GM18861 (cell line): ENCODE results near the gene ABHD4.
"Not testable (repeated sequence)": the region's sequence is repeated elsewhere in the genome, so short reads cannot be mapped to it uniquely, and the experiment has no call there.

Experiments used
- ATAC-seq: cut with Tn5 transposase; IDR thresholded peaks from one replicate; pipeline ENCODE4 v1.9.1; 2021; ENCODE audit not compliant: unreplicated experiment

Gene ABHD4

GRCh38 chr14:22588526-22589095 is 9.5 kb upstream of the ABHD4 start:
- no peak for ATAC-seq

GRCh38 chr14:22589096-22589839 is 8.8 kb upstream of the ABHD4 start, which contains the start of gene DAD1:
TSS of gene DAD1 (minus strand) at chr14:22589224. CDS start at chr14:22589157, 67 bp downstream.
- peak; percentile 85 for ATAC-seq

- ATAC-seq: no peak
These were observed 4.9 kb upstream of the ABHD4 start for GRCh38 chr14:22593189-22593588.

DNA sequence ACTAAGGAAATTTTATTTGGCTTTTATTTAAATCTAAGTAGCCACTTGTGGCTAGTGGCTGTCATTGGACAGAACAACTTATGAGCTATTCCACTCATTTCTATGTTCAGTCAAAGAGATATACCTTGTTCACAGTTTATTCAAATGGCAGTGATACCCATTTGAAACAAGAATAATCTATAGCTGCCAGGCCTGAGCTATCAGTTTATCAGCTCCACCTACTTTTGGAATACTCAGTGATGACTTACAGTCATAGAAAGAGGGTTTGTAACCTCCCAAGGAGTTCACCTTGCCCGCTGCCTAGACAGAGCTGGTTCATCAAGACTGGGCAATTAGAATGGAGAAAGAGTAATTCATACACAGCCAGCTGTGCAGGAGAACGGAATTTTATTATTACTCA is 4.5 kb upstream of the ABHD4 start:
- ATAC-seq: no peak

DNA sequence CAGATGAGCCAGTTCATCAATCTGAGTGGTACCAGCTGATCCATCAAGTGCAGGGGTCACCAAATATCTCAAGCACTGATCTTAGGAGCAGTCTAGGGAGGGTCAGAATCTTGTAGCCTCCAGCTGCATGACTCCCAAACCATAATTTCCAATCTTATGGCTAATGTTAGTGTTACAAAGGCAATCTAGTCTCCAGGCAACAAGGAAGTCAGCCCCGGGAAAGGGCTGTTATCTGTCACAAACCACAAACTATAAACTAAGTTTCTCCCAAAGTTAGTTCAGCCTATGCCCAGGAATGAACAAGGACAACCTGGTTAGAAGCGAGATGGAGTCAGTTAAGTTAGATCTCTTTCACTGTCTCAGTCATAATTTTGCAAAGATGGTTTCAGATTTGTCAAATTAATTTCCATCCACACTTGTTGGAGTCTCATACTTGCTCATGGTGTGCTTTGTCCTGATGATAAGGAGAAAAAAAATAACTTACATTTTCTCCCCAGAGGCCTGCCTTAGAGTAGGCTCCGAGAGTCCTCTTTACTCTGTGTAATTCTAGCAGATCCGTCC is 3.9 kb upstream of the ABHD4 start:
- ATAC-seq: no peak

DNA sequence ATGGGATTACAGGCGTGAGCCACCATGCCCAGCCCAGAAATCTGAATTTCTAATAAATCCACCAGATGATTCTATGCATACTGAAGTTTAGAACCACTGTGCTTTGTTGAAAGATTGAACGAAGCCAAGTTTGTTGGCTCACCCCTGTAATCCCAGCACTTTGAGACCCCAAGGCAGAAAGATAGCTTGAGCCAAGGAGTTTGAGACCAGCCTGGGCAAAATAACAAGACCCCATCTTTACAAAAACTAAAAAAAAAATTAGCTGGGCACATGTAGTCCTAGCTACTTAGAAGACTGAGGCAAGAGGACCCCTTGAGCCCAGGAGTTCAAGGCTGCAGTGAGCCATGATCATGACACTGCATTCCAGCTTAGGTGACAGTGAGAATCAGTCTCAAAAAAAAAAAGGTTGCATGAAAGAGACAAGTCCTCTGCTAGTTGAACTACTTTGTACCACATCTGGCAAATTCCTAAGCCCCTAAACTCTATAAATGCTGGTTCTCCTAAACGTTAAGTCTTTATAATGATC is 1.7 kb upstream of the ABHD4 start:
- ATAC-seq: no peak

DNA sequence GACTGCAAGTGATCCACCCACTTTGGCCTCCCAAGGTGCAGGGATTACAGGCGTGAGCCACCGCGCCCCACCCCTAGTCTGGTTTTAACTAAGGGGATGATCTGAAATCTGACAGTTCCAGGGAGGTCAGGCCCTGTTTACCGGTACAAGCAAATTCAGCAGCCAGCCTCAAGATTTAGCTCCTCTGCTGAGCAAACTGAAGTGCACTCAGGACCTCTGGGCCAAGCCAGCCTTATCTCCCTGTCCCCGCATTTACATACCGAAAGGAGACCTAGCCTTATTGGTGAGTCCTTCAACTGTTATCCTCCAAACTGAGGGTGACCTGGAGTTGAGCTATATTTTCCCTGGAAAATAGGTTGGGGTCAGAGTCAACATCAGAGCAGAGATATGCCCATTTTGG is 835 bp upstream of the ABHD4 start:
- ATAC-seq: no peak

DNA sequence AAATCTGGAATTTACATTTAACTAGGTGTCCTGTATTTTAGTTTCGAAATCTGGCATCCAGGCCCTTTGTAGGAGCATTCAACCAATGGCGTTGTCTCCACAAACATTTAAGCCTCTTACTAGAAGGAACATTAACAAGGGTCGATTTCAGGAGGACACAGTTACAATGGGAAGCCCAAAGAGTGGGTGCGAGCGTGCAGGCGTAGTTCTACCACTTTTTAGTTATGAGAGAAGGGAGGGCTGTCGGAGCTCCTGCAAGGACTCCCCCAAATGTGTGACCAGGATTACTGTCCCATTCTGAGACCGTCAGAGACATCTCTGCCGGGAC is 365 bp upstream of the ABHD4 start:
- ATAC-seq: no peak

DNA sequence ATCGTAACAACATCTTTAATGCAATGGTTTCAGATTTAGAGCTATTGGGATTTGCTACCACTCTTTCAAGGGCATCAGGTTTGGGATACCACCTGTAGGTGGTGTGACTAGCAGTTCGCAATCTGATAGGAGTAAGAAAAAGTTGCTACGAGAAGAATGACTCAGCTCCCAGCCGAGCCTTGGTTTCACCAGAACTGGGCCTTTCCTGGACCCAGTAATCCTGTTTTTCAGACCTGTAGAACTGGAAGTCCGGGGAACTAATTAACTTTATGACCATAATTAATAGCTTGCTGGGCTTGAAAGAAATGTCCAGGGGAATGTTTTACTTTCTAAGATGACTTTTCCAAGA is 770 bp downstream of the ABHD4 start:
- ATAC-seq: no peak

DNA sequence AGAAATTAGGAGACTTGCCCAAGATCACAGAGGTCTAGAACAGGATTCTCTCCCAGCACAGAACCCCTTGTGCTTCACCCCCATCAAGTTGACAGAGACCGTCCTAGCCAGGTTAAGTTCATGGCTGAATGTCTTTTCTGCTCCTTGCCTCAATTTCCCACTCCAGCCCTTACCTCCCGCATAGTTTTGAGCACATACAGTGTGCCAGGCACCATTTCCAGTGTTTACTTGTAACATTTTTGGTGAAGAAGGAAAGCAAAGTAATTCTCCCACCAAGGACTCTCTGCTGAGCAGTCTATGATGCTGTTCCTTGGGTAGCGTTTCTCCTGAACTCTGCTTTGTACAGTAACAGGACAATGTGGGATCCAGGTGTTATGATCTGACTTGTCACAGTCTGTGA is 1.2 kb downstream of the ABHD4 start:
- ATAC-seq: no peak

DNA sequence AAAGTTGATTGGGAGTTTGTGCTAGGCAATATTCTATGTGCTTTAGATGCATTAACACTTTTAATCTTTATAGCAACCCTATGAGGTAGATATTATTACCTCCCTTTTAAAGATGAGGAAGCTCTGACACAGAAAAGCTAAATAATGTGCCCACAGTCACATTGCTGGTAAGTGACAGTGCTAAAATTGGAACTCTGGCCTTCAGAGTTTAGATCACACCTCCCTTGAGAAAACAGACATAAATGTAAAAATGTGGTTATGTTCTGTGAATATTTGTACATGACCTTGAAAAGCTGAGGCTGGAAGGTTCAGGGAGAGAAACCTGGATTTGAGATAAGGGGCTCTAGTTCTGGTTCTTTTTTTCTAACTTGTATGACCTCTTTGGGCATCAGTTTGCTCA is 1.9 kb downstream of the ABHD4 start:
- ATAC-seq: no peak

DNA sequence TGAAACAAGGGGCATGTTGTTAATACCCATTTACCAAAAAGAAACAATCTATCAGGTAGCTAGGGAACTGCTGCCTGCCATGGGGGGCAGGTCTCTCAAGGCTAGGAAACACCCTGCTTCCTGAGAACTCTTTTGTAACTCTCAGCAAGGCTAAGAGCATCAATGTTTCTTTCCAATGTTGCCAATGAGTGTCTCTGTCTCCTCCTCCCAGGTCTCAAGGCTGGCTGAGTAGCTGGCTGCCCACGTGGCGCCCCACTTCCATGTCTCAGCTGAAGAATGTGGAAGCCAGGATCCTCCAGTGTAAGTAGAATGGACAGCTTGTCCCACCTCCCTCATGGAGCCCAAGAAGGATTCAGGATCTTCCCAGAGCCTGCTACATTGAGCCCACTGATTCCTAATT is 3.4 kb downstream of the ABHD4 start:
- ATAC-seq: no peak

- no peak for ATAC-seq
These were observed 3.9 kb downstream of the ABHD4 start for GRCh38 chr14:22601996-22602395.

DNA sequence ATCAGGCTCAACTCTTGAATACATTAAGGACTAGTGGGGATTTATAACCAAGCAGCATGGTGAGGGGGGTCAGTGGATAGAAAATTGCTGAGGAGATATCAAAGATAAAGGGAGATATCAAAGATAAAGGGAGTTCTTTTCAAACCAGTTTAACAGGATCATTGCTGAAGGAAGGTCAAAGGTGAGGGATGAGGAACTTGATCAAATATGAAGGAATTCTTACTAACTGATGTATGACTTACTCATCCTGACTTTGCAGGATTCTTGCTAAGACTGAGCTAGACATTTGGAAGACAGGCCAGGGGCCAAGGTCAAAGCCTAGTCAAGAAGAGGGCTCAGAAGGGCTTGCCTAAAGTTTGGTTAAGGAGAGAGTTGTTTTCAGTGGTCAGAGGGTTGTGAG is 4.8 kb downstream of the ABHD4 start:
- ATAC-seq: no peak

- ATAC-seq: no peak
These were observed 8.3 kb downstream of the ABHD4 start for GRCh38 chr14:22606380-22606779.

- no peak for ATAC-seq
These were observed 9.2 kb downstream of the ABHD4 start for GRCh38 chr14:22607291-22607690.

DNA sequence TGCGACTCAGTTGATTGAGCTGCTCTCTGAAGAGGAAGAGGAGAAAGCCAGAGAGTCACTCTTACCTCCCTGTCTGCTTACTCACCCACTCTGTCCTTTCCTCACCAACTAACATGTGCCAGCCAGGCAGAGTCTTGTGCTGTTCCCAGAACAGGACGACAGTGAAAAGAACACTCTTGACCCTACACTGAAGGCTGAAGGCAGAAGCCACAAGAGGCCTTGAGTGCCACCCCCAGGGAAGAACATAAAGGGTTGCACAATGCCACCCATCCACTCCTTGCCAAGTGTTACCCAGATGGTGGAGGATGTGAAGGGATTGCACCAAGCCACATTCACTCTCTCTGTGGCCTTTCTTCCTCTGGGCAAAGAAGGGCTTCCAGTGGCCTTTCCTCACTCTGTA is 12.8 kb downstream of the ABHD4 start:
- ATAC-seq: no peak

GRCh38 chr14:22613106-22613695 is 15.1 kb downstream of the ABHD4 start:
- ATAC-seq: no peak

DNA sequence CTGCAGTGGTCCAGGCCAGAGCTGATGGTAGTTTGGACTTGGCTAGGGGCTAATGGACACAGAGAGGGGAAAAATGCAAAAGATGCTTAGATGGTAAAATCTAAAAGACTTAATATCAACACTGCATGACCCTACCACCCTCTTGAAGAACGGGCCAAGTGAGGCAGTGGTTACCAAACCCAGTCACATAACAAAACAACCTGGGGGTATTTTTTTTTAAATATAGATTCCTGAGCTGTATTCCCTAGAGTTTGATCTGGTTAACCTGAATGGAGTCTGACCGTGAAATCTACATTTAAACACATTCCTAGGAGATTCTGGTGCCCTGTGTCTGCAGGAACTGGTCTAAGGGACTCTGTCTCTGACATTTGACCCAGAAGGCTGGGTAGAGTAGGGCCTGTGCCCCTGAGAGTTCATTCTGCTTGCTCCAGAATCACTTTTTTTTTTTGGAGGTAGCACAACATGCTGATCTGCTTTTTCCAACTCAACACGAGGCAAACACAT is 15.7 kb downstream of the ABHD4 start:
- ATAC-seq: no peak

DNA sequence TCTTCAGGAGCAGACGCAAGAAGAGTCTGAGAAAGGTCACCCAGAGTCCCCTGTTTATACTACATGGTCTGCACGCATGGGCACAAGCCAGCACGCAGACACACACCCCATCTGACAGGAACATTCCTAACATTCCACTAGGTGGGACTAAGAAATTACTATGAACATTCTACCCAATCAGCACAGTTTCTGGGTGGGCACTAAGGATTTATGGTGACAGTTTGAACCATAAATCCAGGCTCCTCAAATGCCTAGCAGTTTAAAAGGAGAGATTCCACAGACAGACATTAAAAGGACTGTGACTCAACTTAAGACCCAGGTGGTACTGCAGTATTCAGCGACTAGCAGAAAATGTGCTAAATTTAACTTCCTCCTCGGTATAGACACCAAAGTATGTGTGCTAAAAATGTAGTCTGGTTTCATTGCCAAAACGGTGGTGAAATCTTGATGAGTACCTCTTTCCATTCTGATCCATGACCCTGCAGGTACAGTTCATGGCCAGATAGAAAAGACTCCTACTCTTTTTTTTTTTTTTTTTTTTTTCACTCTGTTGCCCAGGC is 16.2 kb downstream of the ABHD4 start:
- no peak for ATAC-seq

DNA sequence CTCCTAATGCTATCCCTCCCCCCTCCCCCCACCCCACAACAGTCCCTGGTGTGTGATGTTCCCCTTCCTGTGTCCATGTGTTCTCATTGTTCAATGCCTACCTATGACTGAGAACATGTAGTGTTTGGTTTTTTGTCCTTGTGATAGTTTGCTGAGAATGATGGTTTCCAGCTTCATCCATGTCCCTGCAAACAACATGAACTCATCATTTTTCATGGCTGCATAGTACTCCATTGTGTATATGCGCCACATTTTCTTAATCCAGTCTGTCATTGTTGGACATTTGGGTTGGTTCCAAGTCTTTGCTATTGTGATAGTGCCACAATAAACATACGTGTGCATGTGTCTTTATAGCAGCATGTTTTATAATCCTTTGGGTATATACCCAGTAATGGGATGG is 17.7 kb downstream of the ABHD4 start:
- not testable (repeated sequence) for ATAC-seq

DNA sequence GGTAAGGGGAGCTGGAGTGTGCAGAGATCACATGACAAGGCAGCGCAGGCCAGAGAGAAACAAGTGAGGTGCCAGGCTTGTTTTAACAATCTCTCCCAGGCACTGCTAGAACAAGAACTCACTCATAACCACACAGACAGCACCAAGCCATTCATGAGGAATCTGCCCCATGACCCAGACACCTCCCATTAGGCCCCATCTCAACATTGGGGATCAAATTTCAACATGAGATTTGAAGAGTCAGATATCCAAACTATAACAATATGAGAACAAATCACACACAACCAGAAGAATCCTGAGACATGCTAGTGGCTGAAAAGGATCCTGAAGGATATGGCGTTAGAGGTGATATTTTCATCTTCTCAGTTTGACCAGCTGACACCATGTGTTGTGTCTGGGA is 24.2 kb downstream of the ABHD4 start:
- ATAC-seq: no peak
